C4-2B (cell line): ENCODE results near the gene LRRC15.

Experiments
- ZFX ChIP-seq: fragments of 450-650 bp; IDR thresholded peaks from 2 replicates; pipeline ENCODE4 v1.6.1; 2017
- TF ChIP-seq, protein P1 (sequence below): fragments of 450-650 bp; conservative IDR thresholded peaks from 2 replicates; pipeline ENCODE4 v1.5.1; 2017; ENCODE audit warnings: mild to moderate bottlenecking

DNA sequence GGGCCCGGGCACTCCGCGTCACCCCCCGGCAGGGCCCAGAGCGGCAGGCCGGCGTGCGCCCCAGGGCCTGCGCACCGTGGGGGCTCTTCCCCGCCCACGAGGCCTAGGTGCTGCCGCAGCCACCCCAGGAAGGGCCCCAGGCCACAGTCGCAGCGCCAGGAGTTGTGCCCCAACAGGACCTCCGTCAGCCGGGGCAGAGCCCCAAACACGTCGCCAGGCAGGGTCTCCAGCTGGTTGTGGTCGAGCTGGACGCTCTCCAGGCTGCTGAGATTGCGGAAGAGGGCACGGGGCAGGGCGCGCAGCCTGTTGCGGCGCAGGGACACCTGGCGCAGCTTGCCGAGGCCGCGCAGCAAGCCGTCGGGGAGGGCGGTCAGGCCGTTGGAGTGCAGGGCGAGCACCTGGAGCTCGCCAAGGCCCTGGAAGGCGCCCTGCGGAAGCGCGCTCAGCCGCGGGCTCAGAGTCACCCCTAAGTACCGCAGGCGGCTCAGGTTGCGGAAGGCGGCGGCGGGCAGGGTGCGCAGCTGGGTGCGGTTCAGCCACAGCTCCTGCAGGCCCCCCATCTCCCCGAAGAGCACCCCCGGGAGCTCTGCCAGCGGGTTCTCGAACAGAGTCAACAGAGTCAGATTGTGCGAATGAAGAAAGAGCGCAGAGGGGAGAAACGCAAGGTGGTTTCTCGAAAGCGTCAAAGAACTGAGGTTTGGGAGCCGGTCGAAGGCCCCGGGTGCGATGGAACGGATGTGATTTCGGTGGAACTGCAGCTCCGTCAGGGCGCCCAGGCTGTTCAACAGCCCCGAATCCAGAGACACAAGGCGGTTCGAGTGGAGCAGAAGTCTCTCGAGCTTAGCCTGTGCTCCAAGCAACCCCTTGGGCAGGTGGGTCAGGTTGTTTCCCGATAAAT is 27.6 kb upstream of the LRRC15 start:
- TF ChIP-seq, protein P1, sequence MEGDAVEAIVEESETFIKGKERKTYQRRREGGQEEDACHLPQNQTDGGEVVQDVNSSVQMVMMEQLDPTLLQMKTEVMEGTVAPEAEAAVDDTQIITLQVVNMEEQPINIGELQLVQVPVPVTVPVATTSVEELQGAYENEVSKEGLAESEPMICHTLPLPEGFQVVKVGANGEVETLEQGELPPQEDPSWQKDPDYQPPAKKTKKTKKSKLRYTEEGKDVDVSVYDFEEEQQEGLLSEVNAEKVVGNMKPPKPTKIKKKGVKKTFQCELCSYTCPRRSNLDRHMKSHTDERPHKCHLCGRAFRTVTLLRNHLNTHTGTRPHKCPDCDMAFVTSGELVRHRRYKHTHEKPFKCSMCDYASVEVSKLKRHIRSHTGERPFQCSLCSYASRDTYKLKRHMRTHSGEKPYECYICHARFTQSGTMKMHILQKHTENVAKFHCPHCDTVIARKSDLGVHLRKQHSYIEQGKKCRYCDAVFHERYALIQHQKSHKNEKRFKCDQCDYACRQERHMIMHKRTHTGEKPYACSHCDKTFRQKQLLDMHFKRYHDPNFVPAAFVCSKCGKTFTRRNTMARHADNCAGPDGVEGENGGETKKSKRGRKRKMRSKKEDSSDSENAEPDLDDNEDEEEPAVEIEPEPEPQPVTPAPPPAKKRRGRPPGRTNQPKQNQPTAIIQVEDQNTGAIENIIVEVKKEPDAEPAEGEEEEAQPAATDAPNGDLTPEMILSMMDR, result no peak
- no peak for TF ChIP-seq ZFX
